Gastroesophageal sphincter (tissue), 3 donors: ENCODE measurements around the gene ALB.

ENCODE experiments used
- CTCF ChIP-seq, 4 experiments: fragments of 200-600 bp in 2 of 4; fragments of 450-650 bp in 2 of 4; sonication (generic) in 1 of 4; IDR thresholded peaks; one replicate each; pipeline ENCODE4 v1.5.1; 2017 to 2019; ENCODE audit warnings: antibody characterized with exemption in 4 of 4, mild to moderate bottlenecking in 2 of 4, moderate library complexity in 2 of 4
- POLR2A ChIP-seq, 2 donors: fragments of 450-650 bp; IDR thresholded peaks; one replicate each; pipeline ENCODE4 v1.6.1; 2017; ENCODE audit warnings: antibody characterized with exemption in 2 of 2, mild to moderate bottlenecking in 2 of 2, moderate library complexity in 1 of 2

GRCh38 chr4:73448448-73449203, 44.5 kb downstream of the ALB start:
- no peak for TF ChIP-seq CTCF (IDR thresholded peaks at IDR 0.05)
- no peak for TF ChIP-seq POLR2A (IDR thresholded peaks at IDR 0.05)
